ENCODE measurements around the gene KCNJ14.

The KCNJ14 gene

DNA sequence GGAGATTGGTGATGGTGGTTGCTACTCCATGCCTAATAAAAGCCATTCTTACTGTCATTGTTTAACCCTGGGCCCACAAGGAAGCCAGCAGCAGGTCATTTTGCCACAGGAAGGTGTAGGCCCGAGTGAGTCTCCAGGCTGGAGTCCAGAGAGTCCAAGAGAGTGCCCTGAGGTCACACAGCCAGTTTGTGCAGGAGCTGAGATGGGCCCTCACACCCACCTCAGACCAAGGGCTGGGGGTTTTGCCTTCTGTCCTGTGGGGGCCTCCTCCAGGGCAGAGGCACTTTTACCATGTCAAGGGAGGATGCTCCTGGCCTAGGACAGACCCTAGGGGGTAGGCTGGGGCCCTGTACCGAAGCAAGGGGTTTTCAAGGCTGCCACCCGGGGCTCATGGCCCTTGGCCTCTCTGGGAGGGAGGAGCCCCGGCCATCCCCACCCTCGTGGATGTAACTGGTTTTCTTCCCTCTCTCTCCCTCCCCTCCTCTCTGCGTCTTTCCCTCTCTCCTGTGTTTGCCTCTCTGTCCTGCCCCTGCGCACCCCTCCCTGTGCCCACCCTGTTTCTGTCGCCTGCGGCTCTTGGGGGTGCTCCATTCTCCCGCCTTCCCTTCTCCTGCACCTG is 21.8 kb downstream of the KCNJ14 start:
- Histone ChIP-seq H3K79me2 (ENCODE audit: control insufficient read depth, insufficient read depth, low read length, poor library complexity) (no peaks in the 10 kb centered on the region), H2BK12ac (ENCODE audit: low read length) (no peak overlapping the region), H3K27ac (ENCODE audit: low read depth, low read length) (no peak overlapping the region), H2AFZ (ENCODE audit: insufficient read depth, low read length, poor library complexity) (no peak overlapping the region), H3K36me3 (ENCODE audit: control insufficient read depth in 1 of 2, insufficient read depth in 2 of 2, low read length in 2 of 2) (peaks cover 90 to 94% of the 10 kb centered on the region in 2 experiments), H3K9me3 (ENCODE audit: insufficient read depth, low read depth, low read length) (no peaks in the 10 kb centered on the region), H3K79me1 (ENCODE audit: low read length) (no peaks in the 10 kb centered on the region), H3K27me3 (ENCODE audit: insufficient read depth, low read length) (no peaks in the 10 kb centered on the region), H3K23ac (ENCODE audit: low read length) (no peak overlapping the region), H4K12ac (ENCODE audit: low read depth, low read length) (no peak overlapping the region), H3K9ac (ENCODE audit: low read length) (no peak overlapping the region), H4K8ac (ENCODE audit: low read depth, low read length) (no peak overlapping the region), H2AK5ac (ENCODE audit: low read length) (no peak overlapping the region), H3K4ac (ENCODE audit: low read depth, low read length) (no peak overlapping the region), H4K91ac (ENCODE audit: low read depth, low read length) (no peak overlapping the region), H3K4me2 (ENCODE audit: low read length) (no peak overlapping the region), H3K4me1 (ENCODE audit: control insufficient read depth in 1 of 2, insufficient read depth in 2 of 2, low read length in 2 of 2) (peaks cover 0 to 9% of the 10 kb centered on the region in 2 experiments), H2BK120ac (ENCODE audit: insufficient read depth, low read length, poor library complexity) (no peak overlapping the region), H3K14ac (ENCODE audit: low read length) (no peak overlapping the region), H2BK5ac (ENCODE audit: low read depth, low read length, poor library complexity) (no peak overlapping the region), H3K4me3 (ENCODE audit: low read depth, low read length) (no peak overlapping the region), H3K18ac (ENCODE audit: low read length) (no peak overlapping the region)
- no peak for DNase-seq
- no CpG with 5 or more reads among the region's 10 CpGs for WGBS (ENCODE audit: extremely low coverage, insufficient coverage, insufficient read length)

DNA sequence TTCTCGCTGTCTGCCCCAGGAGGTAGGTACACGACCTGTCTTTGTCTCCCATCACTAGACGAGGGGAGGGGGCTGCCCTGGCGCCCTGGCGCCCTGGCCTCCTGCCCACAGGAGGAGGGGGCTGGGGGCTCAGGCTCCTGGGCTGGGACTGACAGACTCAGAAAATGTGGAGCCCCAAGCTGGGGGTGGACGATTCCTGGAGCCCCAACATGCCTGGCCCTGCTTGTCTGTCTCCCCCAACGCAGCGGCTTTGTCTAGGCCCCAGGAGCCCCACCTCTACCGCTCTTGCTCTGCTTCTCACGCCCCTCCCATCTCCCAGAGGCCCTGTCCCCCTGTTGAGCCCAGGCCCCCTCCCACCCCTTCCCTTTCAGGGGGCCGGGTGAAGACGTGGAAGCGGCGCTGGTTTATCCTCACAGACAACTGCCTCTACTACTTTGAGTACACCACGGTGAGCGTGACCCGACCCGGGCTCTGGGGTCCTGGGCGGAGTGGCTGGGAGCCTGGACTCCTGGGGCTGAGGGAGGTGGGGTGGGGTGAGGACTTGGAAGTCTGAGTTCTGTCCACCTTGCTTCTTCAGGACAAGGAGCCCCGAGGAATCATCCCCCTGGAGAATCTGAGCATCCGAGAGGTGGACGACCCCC is 22.4 kb downstream of the KCNJ14 start:
- H3K18ac ChIP-seq (ENCODE audit: low read length): no peak overlapping the region
- H3K14ac ChIP-seq (ENCODE audit: low read length): no peak overlapping the region
- H3K79me1 ChIP-seq (ENCODE audit: low read length): no peaks in the 10 kb centered on the region
- H2AK5ac ChIP-seq (ENCODE audit: low read length): no peak overlapping the region
- H3K27ac ChIP-seq (ENCODE audit: low read depth, low read length): no peak overlapping the region
- no peak overlapping the region for H4K8ac ChIP-seq (ENCODE audit: low read depth, low read length)
- WGBS (ENCODE audit: extremely low coverage, insufficient coverage, insufficient read length): no CpG with 5 or more reads among the region's 22 CpGs
- H4K12ac ChIP-seq (ENCODE audit: low read depth, low read length): no peak overlapping the region
- H3K9me3 ChIP-seq (ENCODE audit: insufficient read depth, low read depth, low read length): no peaks in the 10 kb centered on the region
- H3K4me1 ChIP-seq (ENCODE audit: control insufficient read depth in 1 of 2, insufficient read depth in 2 of 2, low read length in 2 of 2): peaks cover 0 to 9% of the 10 kb centered on the region in 2 experiments
- H2BK5ac ChIP-seq (ENCODE audit: low read depth, low read length, poor library complexity): no peak overlapping the region
- H2AFZ ChIP-seq (ENCODE audit: insufficient read depth, low read length, poor library complexity): no peak overlapping the region
- H3K36me3 ChIP-seq (ENCODE audit: control insufficient read depth in 1 of 2, insufficient read depth in 2 of 2, low read length in 2 of 2): peaks cover 84 to 87% of the 10 kb centered on the region in 2 experiments
- H3K27me3 ChIP-seq (ENCODE audit: insufficient read depth, low read length): no peaks in the 10 kb centered on the region
- H3K4ac ChIP-seq (ENCODE audit: low read depth, low read length): no peak overlapping the region
- no peak overlapping the region for H3K23ac ChIP-seq (ENCODE audit: low read length)
- H2BK120ac ChIP-seq (ENCODE audit: insufficient read depth, low read length, poor library complexity): no peak overlapping the region
- H4K91ac ChIP-seq (ENCODE audit: low read depth, low read length): no peak overlapping the region
- no peak overlapping the region for H3K4me2 ChIP-seq (ENCODE audit: low read length)
- no peak for DNase-seq
- H2BK12ac ChIP-seq (ENCODE audit: low read length): no peak overlapping the region
- H3K9ac ChIP-seq (ENCODE audit: low read length): no peak overlapping the region
- H3K79me2 ChIP-seq (ENCODE audit: control insufficient read depth, insufficient read depth, low read length, poor library complexity): no peaks in the 10 kb centered on the region
- no peak overlapping the region for H3K4me3 ChIP-seq (ENCODE audit: low read depth, low read length)

DNA sequence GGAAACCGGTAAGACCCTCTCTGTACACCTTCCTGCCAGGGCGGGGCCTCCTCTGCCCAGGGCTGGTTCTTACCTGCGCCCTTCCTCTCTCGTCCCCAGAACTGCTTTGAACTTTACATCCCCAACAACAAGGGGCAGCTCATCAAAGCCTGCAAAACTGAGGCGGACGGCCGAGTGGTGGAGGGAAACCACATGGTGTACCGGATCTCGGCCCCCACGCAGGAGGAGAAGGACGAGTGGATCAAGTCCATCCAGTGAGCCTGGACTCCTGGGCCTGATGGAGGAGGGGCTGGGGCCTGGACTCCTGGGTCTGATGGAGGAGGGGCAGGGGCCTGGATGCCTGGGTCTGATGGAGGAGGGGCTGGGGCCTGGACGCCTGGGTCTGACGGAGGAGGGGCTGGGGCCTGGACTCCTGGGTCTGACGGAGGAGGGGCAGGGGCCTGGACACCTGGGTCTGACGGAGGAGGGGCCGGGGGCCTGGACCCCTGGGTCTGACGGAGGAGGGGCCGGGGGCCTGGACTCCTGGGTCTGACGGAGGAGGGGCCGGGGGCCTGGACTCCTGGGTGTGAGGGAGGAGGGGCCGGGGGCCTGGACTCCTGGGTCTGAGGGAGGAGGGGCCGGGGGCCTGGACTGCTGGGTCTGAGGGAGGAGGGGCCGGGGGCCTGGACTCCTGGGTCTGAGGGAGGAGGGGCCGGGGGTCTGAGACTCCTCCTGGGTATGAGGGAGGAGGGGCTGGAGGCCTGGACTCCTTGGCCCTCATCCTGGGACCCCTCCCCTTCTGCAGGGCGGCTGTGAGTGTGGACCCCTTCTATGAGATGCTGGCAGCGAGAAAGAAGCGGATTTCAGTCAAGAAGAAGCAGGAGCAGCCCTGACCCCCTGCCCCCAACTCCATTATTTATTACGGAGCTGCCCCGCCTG is 23.2 kb downstream of the KCNJ14 start:
- Histone ChIP-seq H4K12ac (ENCODE audit: low read depth, low read length) (no peak overlapping the region), H3K79me1 (ENCODE audit: low read length) (no peaks in the 10 kb centered on the region), H3K27ac (ENCODE audit: low read depth, low read length) (no peak overlapping the region), H3K18ac (ENCODE audit: low read length) (no peak overlapping the region), H3K9me3 (ENCODE audit: insufficient read depth, low read depth, low read length) (no peaks in the 10 kb centered on the region), H2BK120ac (ENCODE audit: insufficient read depth, low read length, poor library complexity) (no peak overlapping the region), H3K4ac (ENCODE audit: low read depth, low read length) (no peak overlapping the region), H3K9ac (ENCODE audit: low read length) (no peak overlapping the region), H3K23ac (ENCODE audit: low read length) (no peak overlapping the region), H3K36me3 (ENCODE audit: control insufficient read depth in 1 of 2, insufficient read depth in 2 of 2, low read length in 2 of 2) (peaks cover 79% of the 10 kb centered on the region in 2 experiments), H2AFZ (ENCODE audit: insufficient read depth, low read length, poor library complexity) (no peak overlapping the region), H3K27me3 (ENCODE audit: insufficient read depth, low read length) (no peaks in the 10 kb centered on the region), H2BK5ac (ENCODE audit: low read depth, low read length, poor library complexity) (no peak overlapping the region), H3K79me2 (ENCODE audit: control insufficient read depth, insufficient read depth, low read length, poor library complexity) (no peaks in the 10 kb centered on the region), H2BK12ac (ENCODE audit: low read length) (no peak overlapping the region), H4K8ac (ENCODE audit: low read depth, low read length) (no peak overlapping the region), H3K4me1 (ENCODE audit: control insufficient read depth in 1 of 2, insufficient read depth in 2 of 2, low read length in 2 of 2) (peaks cover 0 to 3% of the 10 kb centered on the region in 2 experiments), H3K4me3 (ENCODE audit: low read depth, low read length) (no peak overlapping the region), H4K91ac (ENCODE audit: low read depth, low read length) (no peak overlapping the region), H2AK5ac (ENCODE audit: low read length) (no peak overlapping the region), H3K4me2 (ENCODE audit: low read length) (no peak overlapping the region), H3K14ac (ENCODE audit: low read length) (no peak overlapping the region)
- WGBS (ENCODE audit: extremely low coverage, insufficient coverage, insufficient read length): no CpG with 5 or more reads among the region's 29 CpGs
- DNase-seq: no peak

- H4K8ac ChIP-seq (ENCODE audit: low read depth, low read length): no peak overlapping the region
- no peak overlapping the region for H2AK5ac ChIP-seq (ENCODE audit: low read length)
- no peak overlapping the region for H2BK5ac ChIP-seq (ENCODE audit: low read depth, low read length, poor library complexity)
- H3K9ac ChIP-seq (ENCODE audit: low read length): no peak overlapping the region
- peaks cover 68 to 70% of the 10 kb centered on the region in 2 experiments for H3K36me3 ChIP-seq (ENCODE audit: control insufficient read depth in 1 of 2, insufficient read depth in 2 of 2, low read length in 2 of 2)
- H4K91ac ChIP-seq (ENCODE audit: low read depth, low read length): no peak overlapping the region
- no peak overlapping the region for H3K27ac ChIP-seq (ENCODE audit: low read depth, low read length)
- H3K27me3 ChIP-seq (ENCODE audit: insufficient read depth, low read length): no peaks in the 10 kb centered on the region
- no peaks in the 10 kb centered on the region for H3K9me3 ChIP-seq (ENCODE audit: insufficient read depth, low read depth, low read length)
- no peak overlapping the region for H2AFZ ChIP-seq (ENCODE audit: insufficient read depth, low read length, poor library complexity)
- no peaks in the 10 kb centered on the region for H3K79me1 ChIP-seq (ENCODE audit: low read length)
- H2BK12ac ChIP-seq (ENCODE audit: low read length): no peak overlapping the region
- H3K23ac ChIP-seq (ENCODE audit: low read length): no peak overlapping the region
- H3K79me2 ChIP-seq (ENCODE audit: control insufficient read depth, insufficient read depth, low read length, poor library complexity): no peaks in the 10 kb centered on the region
- H3K14ac ChIP-seq (ENCODE audit: low read length): no peak overlapping the region
- no CpG with 5 or more reads among the region's 7 CpGs for WGBS (ENCODE audit: extremely low coverage, insufficient coverage, insufficient read length)
- H2BK120ac ChIP-seq (ENCODE audit: insufficient read depth, low read length, poor library complexity): no peak overlapping the region
- H3K4me2 ChIP-seq (ENCODE audit: low read length): no peak overlapping the region
- DNase-seq: no peak
- H3K4ac ChIP-seq (ENCODE audit: low read depth, low read length): no peak overlapping the region
- no peaks in the 10 kb centered on the region for H3K4me1 ChIP-seq (ENCODE audit: control insufficient read depth in 1 of 2, insufficient read depth in 2 of 2, low read length in 2 of 2)
- no peak overlapping the region for H4K12ac ChIP-seq (ENCODE audit: low read depth, low read length)
- no peak overlapping the region for H3K4me3 ChIP-seq (ENCODE audit: low read depth, low read length)
- H3K18ac ChIP-seq (ENCODE audit: low read length): no peak overlapping the region
Measured at GRCh38 chr19:48479686-48480085, 24.3 kb downstream of the KCNJ14 start.

All from trophoblast cell (in vitro differentiated cells and primary cell).